Measurements from ENCODE around the gene IARS1. TPM values are rescaled to one million over a fixed set of nuclear protein-coding genes. Genes with fewer than 3 reads are reported as not detected.

The IARS1 gene
- total RNA-seq = 270 and 343 TPM in 2 replicates

GRCh38 chr9:92293452-92294296, at the start of gene IARS1:
TSS of gene IARS1 (minus strand) at chr9:92293697. CDS start at chr9:92289419, 4,278 bp downstream.

DNA sequence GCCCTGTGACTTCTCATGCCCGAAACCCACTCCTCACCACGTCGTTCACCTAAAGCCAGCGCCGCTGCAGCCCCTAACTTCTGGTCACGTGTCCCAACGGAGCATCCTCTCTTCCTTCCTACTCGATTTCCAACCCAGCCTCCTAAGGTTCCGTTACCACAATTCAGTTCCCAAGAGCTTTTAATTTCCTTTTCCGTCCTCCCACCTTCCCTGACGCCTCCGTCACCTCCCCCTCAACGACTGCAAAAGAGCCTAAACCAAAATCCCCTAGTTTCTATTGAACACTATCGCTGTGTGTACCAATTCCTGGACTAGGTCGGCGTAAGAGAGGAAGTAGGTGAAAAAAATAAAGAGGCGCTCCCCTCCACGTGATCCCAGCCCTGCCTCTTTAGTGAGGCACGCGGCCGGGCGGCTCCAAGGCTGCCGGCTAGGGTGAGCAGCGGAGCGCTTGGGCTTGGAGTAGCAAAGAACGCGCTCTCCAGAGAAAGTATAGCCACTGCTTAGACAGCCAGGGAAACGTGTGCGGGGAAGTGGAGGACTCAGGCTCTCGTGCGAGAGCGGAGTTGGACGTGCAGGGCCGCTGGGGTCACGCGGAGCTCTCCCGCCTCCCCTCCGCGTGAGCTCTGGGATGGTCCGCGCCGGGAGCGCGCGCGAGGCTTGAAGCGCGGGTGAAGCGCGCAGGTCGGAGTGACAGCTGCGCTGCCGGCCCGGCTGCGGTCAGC, 31.9 kb upstream of the IARS1 start, which contains the start of the genes CENPP and NOL8:
Gene CENPP, plus strand, starts transcription at position 685 of the 722 bp plus-strand sequence.
Gene NOL8, minus strand, starts transcription at position 82 of the 722 bp plus-strand sequence. CDS start 1,189 bp downstream, outside the sequence.

Small RNA genes within 50 kb of the gene (small RNA-seq; reads per million reads assigned to genes)
- not detected for gene MIR3651
- gene SNORA84 = 16.2 reads per million, percentile 97 among the genes with 10 or more reads in this experiment

Other genes with a start within 250 kb of the IARS1 start
- gene SPTLC1, start 178.3 kb downstream of the IARS1 start, total RNA-seq = 78.3 and 78.8 TPM in 2 replicates
- 26.1 and 33.8 TPM in 2 replicates for gene NOL8, start 31.7 kb upstream of the IARS1 start, total RNA-seq
- 7.7 and 8.8 TPM in 2 replicates for gene CENPP, start 32.3 kb upstream of the IARS1 start, total RNA-seq
- 0.39 and 4.0 TPM in 2 replicates for gene OGN, start 110.9 kb upstream of the IARS1 start, total RNA-seq
- gene OMD, start 130.8 kb upstream of the IARS1 start, total RNA-seq = 0.20 and 0.37 TPM in 2 replicates
- 0.78 and 3.3 TPM in 2 replicates for gene ASPN, start 188.8 kb upstream of the IARS1 start, total RNA-seq
- gene ECM2, start 242.3 kb upstream of the IARS1 start, total RNA-seq = 2.0 and 3.3 TPM in 2 replicates

Measured in subcutaneous preadipocyte (primary cell).